Endothelial cell of coronary artery (primary cell): ENCODE measurements around the gene GZMH. TPM values are rescaled to one million over a fixed set of nuclear protein-coding genes. Genes with fewer than 3 reads are reported as not detected.

ENCODE experiments used
- total RNA-seq: library from RNA; depleted of rRNA; stranded (reverse); fragments of >200 nt; gene quantifications from 2 replicates; pipeline ENCODE4 v1.2.3, GENCODE V29; 2014

The GZMH gene
- not detected in 2 replicates for total RNA-seq

GRCh38 chr14:24609655-24610344 is at the start of gene GZMH:
GZMH (minus strand) TSS chr14:24609685; CDS start chr14:24609613, 72 bp downstream.

GRCh38 chr14:24634158-24634557 is 24.7 kb upstream of the GZMH start, which contains the start of gene GZMB:
GZMB (minus strand) TSS chr14:24634190; CDS start chr14:24634160, 30 bp downstream.

GRCh38 chr14:24576182-24576581 is 33.3 kb downstream of the GZMH start, which contains the start of gene CTSG:
CTSG (minus strand) TSS chr14:24576250; CDS start chr14:24576223, 27 bp downstream.

Other genes with a start within 250 kb of the GZMH start
- 14.8 and 25.8 TPM in 2 replicates for gene NFATC4, start 241.5 kb downstream of the GZMH start, total RNA-seq
- 8.0 and 14.1 TPM in 2 replicates for gene NYNRIN, start 210.7 kb downstream of the GZMH start, total RNA-seq
- gene CBLN3, start 180.0 kb downstream of the GZMH start, total RNA-seq = 1.3 and 2.6 TPM in 2 replicates
- 46.2 and 73.3 TPM in 2 replicates for gene KHNYN, start 179.7 kb downstream of the GZMH start, total RNA-seq
- 7.9 and 9.3 TPM in 2 replicates for gene SDR39U1, start 166.9 kb downstream of the GZMH start, total RNA-seq
- gene CMA1, start 101.4 kb downstream of the GZMH start, total RNA-seq = not detected in 2 replicates
- gene CTSG, start 33.4 kb downstream of the GZMH start, total RNA-seq = not detected in 2 replicates
- not detected in 2 replicates for gene GZMB, start 24.5 kb upstream of the GZMH start, total RNA-seq